ENCODE results near the gene ATRNL1.

- TF ChIP-seq, protein P1, sequence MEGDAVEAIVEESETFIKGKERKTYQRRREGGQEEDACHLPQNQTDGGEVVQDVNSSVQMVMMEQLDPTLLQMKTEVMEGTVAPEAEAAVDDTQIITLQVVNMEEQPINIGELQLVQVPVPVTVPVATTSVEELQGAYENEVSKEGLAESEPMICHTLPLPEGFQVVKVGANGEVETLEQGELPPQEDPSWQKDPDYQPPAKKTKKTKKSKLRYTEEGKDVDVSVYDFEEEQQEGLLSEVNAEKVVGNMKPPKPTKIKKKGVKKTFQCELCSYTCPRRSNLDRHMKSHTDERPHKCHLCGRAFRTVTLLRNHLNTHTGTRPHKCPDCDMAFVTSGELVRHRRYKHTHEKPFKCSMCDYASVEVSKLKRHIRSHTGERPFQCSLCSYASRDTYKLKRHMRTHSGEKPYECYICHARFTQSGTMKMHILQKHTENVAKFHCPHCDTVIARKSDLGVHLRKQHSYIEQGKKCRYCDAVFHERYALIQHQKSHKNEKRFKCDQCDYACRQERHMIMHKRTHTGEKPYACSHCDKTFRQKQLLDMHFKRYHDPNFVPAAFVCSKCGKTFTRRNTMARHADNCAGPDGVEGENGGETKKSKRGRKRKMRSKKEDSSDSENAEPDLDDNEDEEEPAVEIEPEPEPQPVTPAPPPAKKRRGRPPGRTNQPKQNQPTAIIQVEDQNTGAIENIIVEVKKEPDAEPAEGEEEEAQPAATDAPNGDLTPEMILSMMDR (IDR thresholded peaks at IDR 0.05), result no peak
- TF ChIP-seq GTF2I (CRISPR knock-in tag; conservative IDR thresholded peaks at IDR 0.05), result no peak
These were observed at the start of gene ATRNL1 for GRCh38 chr10:115093286-115093775.
